Thyroid gland (tissue), 4 donors: Measurements from ENCODE around the gene BLTP1.

Experiments used
- POLR2A ChIP-seq, 2 donors: fragments of 450-650 bp; IDR thresholded peaks; one replicate each; pipeline ENCODE4 v1.6.1; 2017; ENCODE audit warnings: antibody characterized with exemption in 2 of 2, mild to moderate bottlenecking in 2 of 2, moderate library complexity in 1 of 2
- TF ChIP-seq, protein P1 (sequence below), 6 experiments: fragments of 200-600 bp in 3 of 6; fragments of 450-650 bp in 3 of 6; sonication (generic) in 3 of 6; IDR thresholded peaks; one replicate each; pipeline ENCODE4 v1.5.1; 2016 to 2019; ENCODE audit warnings: antibody characterized with exemption in 6 of 6, mild to moderate bottlenecking in 2 of 6, inconsistent platforms in 1 of 6, moderate library complexity in 1 of 6

DNA sequence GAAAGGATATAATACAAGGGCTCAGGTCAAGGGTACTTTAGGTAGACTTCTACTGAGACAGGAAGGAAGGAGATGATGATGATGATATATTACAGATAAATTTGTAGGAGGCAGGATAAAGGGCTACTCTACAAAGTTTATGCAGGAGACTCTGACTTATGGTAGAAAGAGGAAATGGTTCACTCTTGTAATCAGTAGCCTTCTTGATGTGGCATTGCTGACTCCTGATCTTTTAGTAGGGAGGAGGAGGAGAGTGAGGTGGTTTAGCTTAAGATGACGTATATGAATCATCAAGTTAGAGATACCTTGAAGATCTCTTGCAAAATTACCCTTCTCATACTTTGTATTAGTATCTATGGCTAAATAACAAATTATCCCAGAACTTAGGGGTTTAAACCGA, 4.7 kb downstream of the BLTP1 start:
- TF ChIP-seq, protein P1, sequence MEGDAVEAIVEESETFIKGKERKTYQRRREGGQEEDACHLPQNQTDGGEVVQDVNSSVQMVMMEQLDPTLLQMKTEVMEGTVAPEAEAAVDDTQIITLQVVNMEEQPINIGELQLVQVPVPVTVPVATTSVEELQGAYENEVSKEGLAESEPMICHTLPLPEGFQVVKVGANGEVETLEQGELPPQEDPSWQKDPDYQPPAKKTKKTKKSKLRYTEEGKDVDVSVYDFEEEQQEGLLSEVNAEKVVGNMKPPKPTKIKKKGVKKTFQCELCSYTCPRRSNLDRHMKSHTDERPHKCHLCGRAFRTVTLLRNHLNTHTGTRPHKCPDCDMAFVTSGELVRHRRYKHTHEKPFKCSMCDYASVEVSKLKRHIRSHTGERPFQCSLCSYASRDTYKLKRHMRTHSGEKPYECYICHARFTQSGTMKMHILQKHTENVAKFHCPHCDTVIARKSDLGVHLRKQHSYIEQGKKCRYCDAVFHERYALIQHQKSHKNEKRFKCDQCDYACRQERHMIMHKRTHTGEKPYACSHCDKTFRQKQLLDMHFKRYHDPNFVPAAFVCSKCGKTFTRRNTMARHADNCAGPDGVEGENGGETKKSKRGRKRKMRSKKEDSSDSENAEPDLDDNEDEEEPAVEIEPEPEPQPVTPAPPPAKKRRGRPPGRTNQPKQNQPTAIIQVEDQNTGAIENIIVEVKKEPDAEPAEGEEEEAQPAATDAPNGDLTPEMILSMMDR (IDR thresholded peaks at IDR 0.05) = no peak
- TF ChIP-seq POLR2A (IDR thresholded peaks at IDR 0.05) = no peak
